ENCODE data around the gene WDR76. TPM values are rescaled to one million over a fixed set of nuclear protein-coding genes. Genes with fewer than 3 reads are reported as not detected.
A peak's percentile ranks its signal among the peaks of the same experiment; 100 is the strongest.

WDR76 gene
- total RNA-seq, 1 donor, result 15.1 TPM

- peak; percentile 94 for DNase-seq (ENCODE audit: low read depth)
- TF ChIP-seq, protein P1, sequence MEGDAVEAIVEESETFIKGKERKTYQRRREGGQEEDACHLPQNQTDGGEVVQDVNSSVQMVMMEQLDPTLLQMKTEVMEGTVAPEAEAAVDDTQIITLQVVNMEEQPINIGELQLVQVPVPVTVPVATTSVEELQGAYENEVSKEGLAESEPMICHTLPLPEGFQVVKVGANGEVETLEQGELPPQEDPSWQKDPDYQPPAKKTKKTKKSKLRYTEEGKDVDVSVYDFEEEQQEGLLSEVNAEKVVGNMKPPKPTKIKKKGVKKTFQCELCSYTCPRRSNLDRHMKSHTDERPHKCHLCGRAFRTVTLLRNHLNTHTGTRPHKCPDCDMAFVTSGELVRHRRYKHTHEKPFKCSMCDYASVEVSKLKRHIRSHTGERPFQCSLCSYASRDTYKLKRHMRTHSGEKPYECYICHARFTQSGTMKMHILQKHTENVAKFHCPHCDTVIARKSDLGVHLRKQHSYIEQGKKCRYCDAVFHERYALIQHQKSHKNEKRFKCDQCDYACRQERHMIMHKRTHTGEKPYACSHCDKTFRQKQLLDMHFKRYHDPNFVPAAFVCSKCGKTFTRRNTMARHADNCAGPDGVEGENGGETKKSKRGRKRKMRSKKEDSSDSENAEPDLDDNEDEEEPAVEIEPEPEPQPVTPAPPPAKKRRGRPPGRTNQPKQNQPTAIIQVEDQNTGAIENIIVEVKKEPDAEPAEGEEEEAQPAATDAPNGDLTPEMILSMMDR (IDR thresholded peaks at IDR 0.05; ENCODE audit: insufficient read depth, low read depth, low read length), result no peak
- no peak overlapping the region for H3K4me3 ChIP-seq (ENCODE audit: low read depth, low read length)
Observed at GRCh38 chr15:43913026-43913780, 86.4 kb downstream of the WDR76 start.

DNA sequence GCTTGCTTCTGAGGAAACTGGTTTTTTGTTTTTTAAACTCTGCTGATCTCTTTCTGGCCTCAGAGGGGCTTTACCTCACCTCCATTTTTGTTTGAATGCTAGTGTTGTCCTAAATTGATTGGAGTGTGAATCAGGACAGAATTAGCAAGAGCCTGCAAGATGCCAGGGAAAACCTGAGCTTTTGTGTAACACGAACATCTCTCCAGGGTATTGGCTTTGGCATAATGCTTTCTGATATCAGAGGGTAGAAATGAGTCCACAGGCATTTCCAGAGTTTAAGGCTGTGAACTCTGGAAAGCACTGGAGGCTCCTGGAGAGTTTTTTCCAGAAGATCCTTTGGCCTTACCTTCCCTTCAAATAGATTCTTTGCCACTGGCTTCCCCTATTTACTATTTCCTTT lies 87.1 kb downstream of the WDR76 start:
- no peak overlapping the region for H3K4me3 ChIP-seq (ENCODE audit: low read depth, low read length)
- TF ChIP-seq, protein P1 (IDR thresholded peaks at IDR 0.05; ENCODE audit: insufficient read depth, low read depth, low read length), result no peak
- DNase-seq (ENCODE audit: low read depth), result no peak

DNA sequence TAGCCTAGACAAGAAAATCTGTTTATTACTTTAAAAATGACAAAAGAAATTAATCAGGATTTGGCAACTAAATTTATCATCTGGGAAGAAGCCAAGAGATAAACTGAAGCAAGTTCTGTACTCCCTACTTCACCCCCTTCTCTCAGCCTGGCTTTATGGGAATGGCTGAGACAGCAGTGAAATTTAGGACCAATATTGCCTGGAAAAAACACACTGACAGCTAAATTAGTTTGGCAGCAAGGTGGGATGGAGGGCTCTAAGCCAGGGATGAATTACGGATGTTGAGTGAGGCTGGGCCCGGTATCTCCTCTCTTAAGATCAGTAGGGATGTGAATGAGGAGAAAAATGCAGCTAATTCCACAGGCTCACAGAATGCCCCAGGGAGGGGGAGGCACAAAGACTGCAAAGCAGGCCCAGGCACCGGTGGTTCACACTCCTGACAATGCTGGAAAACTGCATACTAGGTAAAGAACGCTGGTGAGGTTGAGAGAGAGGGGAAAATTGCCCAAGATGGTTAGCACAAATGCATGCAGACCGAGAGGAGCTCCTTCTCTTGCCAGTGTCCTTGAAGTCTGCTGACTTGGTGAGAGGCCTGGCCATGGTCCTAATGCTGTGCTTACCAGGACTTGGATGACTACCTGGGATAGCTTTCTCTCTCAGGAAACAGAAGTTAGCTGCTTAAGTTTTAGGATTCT lies 89.0 kb downstream of the WDR76 start:
- TF ChIP-seq, protein P1 (IDR thresholded peaks at IDR 0.05; ENCODE audit: insufficient read depth, low read depth, low read length), result no peak
- no peak overlapping the region for H3K4me3 ChIP-seq (ENCODE audit: low read depth, low read length)
- no peak for DNase-seq (ENCODE audit: low read depth)

DNA sequence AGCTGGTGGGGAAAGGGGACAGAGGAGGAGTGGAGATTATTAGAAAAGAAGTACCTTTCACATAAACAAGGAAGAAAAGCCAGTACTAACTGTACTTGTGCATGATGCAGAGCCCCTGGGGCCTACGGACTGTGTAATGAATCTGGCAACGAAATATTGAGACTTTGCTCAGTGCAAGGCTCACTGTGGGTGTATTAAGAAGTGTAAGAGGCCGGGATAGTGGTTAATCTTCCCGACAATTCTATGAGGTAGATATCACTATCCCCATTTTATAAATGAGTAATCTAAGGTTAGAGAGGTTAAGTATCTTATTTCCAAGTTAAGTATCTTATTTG lies 89.5 kb downstream of the WDR76 start:
- H3K4me3 ChIP-seq (ENCODE audit: low read depth, low read length), result no peak overlapping the region
- TF ChIP-seq, protein P1 (IDR thresholded peaks at IDR 0.05; ENCODE audit: insufficient read depth, low read depth, low read length), result no peak
- no peak for DNase-seq (ENCODE audit: low read depth)

Small RNA genes within 50 kb of the gene (small RNA-seq; reads per million reads assigned to genes)
- gene MIR1282 (not detected), gene RF00019 (not detected)

Other genes starting within 250 kb of the WDR76 start
- 27.1 and 28.5 TPM in 2 replicates for gene PPIP5K1, start 236.8 kb upstream of the WDR76 start, total RNA-seq
- not detected in 2 replicates for gene CKMT1B, start 233.0 kb upstream of the WDR76 start, total RNA-seq
- not detected in 2 replicates for gene STRC, start 208.2 kb upstream of the WDR76 start, total RNA-seq
- 0.32 and 0.86 TPM in 2 replicates for gene CATSPER2, start 178.2 kb upstream of the WDR76 start, total RNA-seq
- gene CKMT1A, start 133.1 kb upstream of the WDR76 start, total RNA-seq, result not detected in 2 replicates
- gene PDIA3, start 80.6 kb upstream of the WDR76 start, total RNA-seq, result 120 and 185 TPM in 2 replicates
- gene ELL3, start 50.0 kb upstream of the WDR76 start, total RNA-seq, result 1.6 and 4.3 TPM in 2 replicates
- gene SERF2, start 34.7 kb upstream of the WDR76 start, total RNA-seq, result 255 and 321 TPM in 2 replicates
- gene SERINC4, start 26.8 kb upstream of the WDR76 start, total RNA-seq, result under 0.01 TPM in 1 of 2 replicates, not detected in the other
- gene HYPK, start 26.4 kb upstream of the WDR76 start, total RNA-seq, result 6.4 and 6.9 TPM in 2 replicates
- 15.8 and 23.7 TPM in 2 replicates for gene MFAP1, start 2.3 kb upstream of the WDR76 start, total RNA-seq

Data from fibroblast of villous mesenchyme (primary cell).